ENCODE data around the gene PLCB4.

PLCB4 gene

DNA sequence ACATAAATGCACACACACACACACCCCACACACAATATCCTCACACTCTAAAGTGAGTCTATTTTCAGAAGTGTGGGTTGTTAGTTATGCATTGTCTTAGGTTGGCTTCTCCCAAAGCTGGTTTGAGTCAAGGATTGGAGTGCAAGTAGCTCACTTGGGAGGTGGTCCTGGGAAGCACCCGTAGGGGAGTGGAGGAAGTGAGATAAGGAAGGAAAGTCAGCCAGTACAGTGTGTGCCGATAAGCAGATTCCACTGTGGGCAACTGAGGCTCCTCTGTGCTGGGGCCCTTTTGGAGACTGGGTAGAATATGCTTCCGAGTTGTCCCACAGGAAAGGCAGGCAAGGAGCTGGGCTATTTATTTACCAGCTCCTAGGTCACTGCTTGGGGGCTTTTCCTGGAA lies 67.2 kb downstream of the PLCB4 start:
- no peak overlapping the region for H2BK120ac ChIP-seq (ENCODE audit: low read depth, low read length)
- H3K9ac ChIP-seq (ENCODE audit: low read length), result no peak overlapping the region
- peaks cover 2% of the 10 kb centered on the region for H3K4me1 ChIP-seq (ENCODE audit: control insufficient read depth, insufficient read depth, low read depth, low read length)
- peaks cover 0 to 3% of the 10 kb centered on the region in 2 experiments for H3K36me3 ChIP-seq (ENCODE audit: control insufficient read depth in 1 of 2, insufficient read depth in 2 of 2, low read depth in 1 of 2, low read length in 2 of 2)
- WGBS, result 65% methylated on average over 3 of the region's 3 CpGs
- H2BK12ac ChIP-seq (ENCODE audit: low read length in 2 of 2), result no peak overlapping the region
- no peak overlapping the region for H3K4me2 ChIP-seq (ENCODE audit: low read length, poor library complexity, severe bottlenecking)
- H3K27me3 ChIP-seq (ENCODE audit: control insufficient read depth in 1 of 2, insufficient read depth in 1 of 2, low read length in 2 of 2), result no peaks in the 10 kb centered on the region
- H3K79me1 ChIP-seq (replicated peaks; ENCODE audit: low read length, poor library complexity, severe bottlenecking), result peaks cover 24% of the 10 kb centered on the region
- no peak for DNase-seq
- H2BK15ac ChIP-seq (ENCODE audit: low read depth, poor library complexity, severe bottlenecking), result no peak overlapping the region
- H3K18ac ChIP-seq (ENCODE audit: low read depth in 1 of 2, low read length in 2 of 2), result no peak overlapping the region
- H2AK5ac ChIP-seq (ENCODE audit: low read length, severe bottlenecking), result no peak overlapping the region
- no peak overlapping the region for H4K8ac ChIP-seq (ENCODE audit: low read length)
- H3K14ac ChIP-seq (ENCODE audit: low read length in 2 of 2), result no peak overlapping the region
- H4K91ac ChIP-seq (ENCODE audit: low read length), result no peak overlapping the region
- no peak overlapping the region for H3K4ac ChIP-seq (ENCODE audit: low read depth in 1 of 2, low read length in 2 of 2)
- H3K9me3 ChIP-seq (ENCODE audit: control insufficient read depth, low read length), result peaks cover 34% of the 10 kb centered on the region
- no peak overlapping the region for H3K4me3 ChIP-seq (ENCODE audit: insufficient read depth in 1 of 2, low read depth in 1 of 2, low read length in 2 of 2)
- no peak overlapping the region for H2AFZ ChIP-seq (ENCODE audit: low read depth, low read length)
- no peak overlapping the region for H3K23ac ChIP-seq (ENCODE audit: low read length in 2 of 2)
- no peak overlapping the region for H2BK5ac ChIP-seq (ENCODE audit: low read depth, low read length, poor library complexity, severe bottlenecking)
- no peak overlapping the region for H3K27ac ChIP-seq (ENCODE audit: low read length, poor library complexity, severe bottlenecking)

DNA sequence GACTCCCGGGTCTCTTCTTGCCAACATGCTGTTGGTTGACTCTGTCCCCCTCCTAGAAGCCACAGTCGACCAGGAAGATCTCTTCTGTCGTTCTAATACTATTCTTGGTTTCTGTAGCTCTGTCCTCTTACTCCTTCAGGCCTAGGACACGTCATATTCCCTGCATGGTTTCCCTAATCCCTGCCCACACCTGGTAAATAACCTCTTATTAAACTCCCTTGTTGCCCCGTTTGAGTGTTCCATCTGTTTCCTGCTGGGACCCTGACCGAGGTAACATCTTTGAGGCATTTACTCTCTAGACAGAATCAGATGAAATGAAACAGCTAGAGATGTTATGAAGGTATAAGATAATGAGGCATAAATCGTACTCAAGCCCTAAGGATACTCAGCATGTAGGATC lies 68.1 kb downstream of the PLCB4 start:
- Histone ChIP-seq H4K8ac (ENCODE audit: low read length) (no peak overlapping the region), H2BK15ac (ENCODE audit: low read depth, poor library complexity, severe bottlenecking) (no peak overlapping the region), H3K4me2 (ENCODE audit: low read length, poor library complexity, severe bottlenecking) (no peak overlapping the region), H3K4ac (ENCODE audit: low read depth in 1 of 2, low read length in 2 of 2) (no peak overlapping the region), H2AFZ (ENCODE audit: low read depth, low read length) (no peak overlapping the region), H4K91ac (ENCODE audit: low read length) (no peak overlapping the region), H3K27ac (ENCODE audit: low read length, poor library complexity, severe bottlenecking) (no peak overlapping the region), H3K9me3 (ENCODE audit: control insufficient read depth, low read length) (peaks cover 25% of the 10 kb centered on the region), H3K79me1 (replicated peaks; ENCODE audit: low read length, poor library complexity, severe bottlenecking) (peaks cover 24% of the 10 kb centered on the region), H3K23ac (ENCODE audit: low read length in 2 of 2) (no peak overlapping the region), H3K14ac (ENCODE audit: low read length in 2 of 2) (no peak overlapping the region), H3K36me3 (ENCODE audit: control insufficient read depth in 1 of 2, insufficient read depth in 2 of 2, low read depth in 1 of 2, low read length in 2 of 2) (peaks cover 0 to 3% of the 10 kb centered on the region in 2 experiments), H3K9ac (ENCODE audit: low read length) (no peak overlapping the region), H3K4me3 (ENCODE audit: insufficient read depth in 1 of 2, low read depth in 1 of 2, low read length in 2 of 2) (no peak overlapping the region), H2BK120ac (ENCODE audit: low read depth, low read length) (no peak overlapping the region), H3K18ac (ENCODE audit: low read depth in 1 of 2, low read length in 2 of 2) (no peak overlapping the region), H3K27me3 (ENCODE audit: control insufficient read depth in 1 of 2, insufficient read depth in 1 of 2, low read length in 2 of 2) (no peaks in the 10 kb centered on the region), H2BK12ac (ENCODE audit: low read length in 2 of 2) (no peak overlapping the region), H2AK5ac (ENCODE audit: low read length, severe bottlenecking) (no peak overlapping the region), H2BK5ac (ENCODE audit: low read depth, low read length, poor library complexity, severe bottlenecking) (no peak overlapping the region), H3K4me1 (ENCODE audit: control insufficient read depth, insufficient read depth, low read depth, low read length) (peaks cover 4% of the 10 kb centered on the region)
- 86% methylated on average over 7 of the region's 7 CpGs for WGBS
- DNase-seq, result no peak

DNA sequence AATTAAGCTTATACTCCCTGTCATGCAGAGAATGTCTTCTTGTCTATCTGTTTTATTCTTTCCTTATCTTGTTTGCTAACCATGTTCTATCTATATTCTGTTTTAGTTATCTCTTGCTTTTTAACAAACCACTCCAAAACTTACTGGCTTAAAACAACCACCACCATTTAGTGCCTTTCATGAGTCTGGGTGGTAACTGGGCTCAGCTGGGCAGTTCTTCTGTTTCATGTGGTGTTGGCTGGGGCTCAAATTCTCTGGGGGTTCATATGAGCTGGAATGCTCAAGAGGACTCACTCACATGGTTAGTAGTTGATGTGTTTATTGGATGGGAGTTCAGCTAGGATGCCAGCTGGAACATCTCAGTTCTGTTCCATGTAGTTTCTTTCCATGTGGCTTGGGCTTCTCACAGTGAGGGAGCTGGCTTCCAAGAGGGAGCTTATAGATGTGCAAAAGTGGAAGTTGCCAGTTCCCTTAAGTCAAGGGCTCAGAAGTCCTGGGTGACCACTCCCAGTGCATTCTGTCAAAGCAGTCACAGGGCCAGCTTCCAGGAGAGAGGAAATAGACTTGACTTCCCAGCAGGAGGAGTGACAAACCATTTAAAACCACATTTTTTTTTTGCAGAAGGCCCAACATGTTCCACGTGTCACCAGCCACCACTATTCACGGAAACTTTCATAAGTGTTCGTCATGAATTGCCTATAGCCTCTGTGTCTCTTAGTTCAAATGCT lies 70.4 kb downstream of the PLCB4 start:
- H4K91ac ChIP-seq (ENCODE audit: low read length), result no peak overlapping the region
- no peak overlapping the region for H3K9ac ChIP-seq (ENCODE audit: low read length)
- H3K36me3 ChIP-seq (ENCODE audit: control insufficient read depth in 1 of 2, insufficient read depth in 2 of 2, low read depth in 1 of 2, low read length in 2 of 2), result peaks cover 0 to 7% of the 10 kb centered on the region in 2 experiments
- peaks cover 22% of the 10 kb centered on the region for H3K79me1 ChIP-seq (replicated peaks; ENCODE audit: low read length, poor library complexity, severe bottlenecking)
- H3K14ac ChIP-seq (ENCODE audit: low read length in 2 of 2), result no peak overlapping the region
- no peak overlapping the region for H3K4ac ChIP-seq (ENCODE audit: low read depth in 1 of 2, low read length in 2 of 2)
- H3K4me2 ChIP-seq (ENCODE audit: low read length, poor library complexity, severe bottlenecking), result no peak overlapping the region
- H2AFZ ChIP-seq (ENCODE audit: low read depth, low read length), result no peak overlapping the region
- peaks cover 5% of the 10 kb centered on the region for H3K4me1 ChIP-seq (ENCODE audit: control insufficient read depth, insufficient read depth, low read depth, low read length)
- no peak overlapping the region for H2BK5ac ChIP-seq (ENCODE audit: low read depth, low read length, poor library complexity, severe bottlenecking)
- 80% methylated on average over 3 of the region's 3 CpGs for whole genome bisulfite sequencing
- no peak overlapping the region for H4K8ac ChIP-seq (ENCODE audit: low read length)
- no peak overlapping the region for H3K18ac ChIP-seq (ENCODE audit: low read depth in 1 of 2, low read length in 2 of 2)
- no peak overlapping the region for H2BK15ac ChIP-seq (ENCODE audit: low read depth, poor library complexity, severe bottlenecking)
- no peak overlapping the region for H2BK12ac ChIP-seq (ENCODE audit: low read length in 2 of 2)
- no peak overlapping the region for H3K23ac ChIP-seq (ENCODE audit: low read length in 2 of 2)
- no peak for DNase-seq
- H2AK5ac ChIP-seq (ENCODE audit: low read length, severe bottlenecking), result no peak overlapping the region
- no peaks in the 10 kb centered on the region for H3K27me3 ChIP-seq (ENCODE audit: control insufficient read depth in 1 of 2, insufficient read depth in 1 of 2, low read length in 2 of 2)
- H3K4me3 ChIP-seq (ENCODE audit: insufficient read depth in 1 of 2, low read depth in 1 of 2, low read length in 2 of 2), result no peak overlapping the region
- peaks cover 14% of the 10 kb centered on the region for H3K9me3 ChIP-seq (ENCODE audit: control insufficient read depth, low read length)
- no peak overlapping the region for H3K27ac ChIP-seq (ENCODE audit: low read length, poor library complexity, severe bottlenecking)
- no peak overlapping the region for H2BK120ac ChIP-seq (ENCODE audit: low read depth, low read length)

DNA sequence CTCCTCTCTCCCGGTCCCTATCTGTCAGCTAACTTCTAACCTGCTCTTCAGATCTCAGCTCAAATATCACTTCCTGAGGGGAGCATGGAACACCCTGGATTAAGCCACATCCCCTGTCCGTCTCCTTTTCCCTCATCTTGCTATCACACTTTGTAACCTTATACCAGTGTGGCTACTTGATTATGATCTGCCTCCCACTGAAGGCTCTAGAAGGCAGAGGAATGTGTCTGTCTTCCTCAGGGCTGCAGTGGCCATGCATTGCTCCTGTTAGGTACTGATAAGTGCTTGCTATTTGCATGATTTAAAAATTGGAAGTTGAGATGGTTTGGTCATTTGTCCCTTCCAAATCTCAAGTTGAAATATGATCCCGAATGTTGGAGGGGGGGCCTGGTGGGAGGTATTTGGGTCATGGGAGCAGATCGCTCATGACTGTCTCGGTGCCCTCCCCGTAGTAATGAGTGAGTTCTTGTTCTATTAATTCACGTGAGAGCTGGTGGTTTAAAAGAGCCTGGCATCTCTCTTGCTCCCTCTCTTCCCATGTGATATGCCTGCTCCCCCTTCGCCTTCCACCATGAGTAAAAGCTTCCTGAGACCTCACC lies 71.4 kb downstream of the PLCB4 start:
- Histone ChIP-seq H3K4me3 (ENCODE audit: insufficient read depth in 1 of 2, low read depth in 1 of 2, low read length in 2 of 2) (no peak overlapping the region), H3K9me3 (ENCODE audit: control insufficient read depth, low read length) (peaks cover 14% of the 10 kb centered on the region), H2BK15ac (ENCODE audit: low read depth, poor library complexity, severe bottlenecking) (no peak overlapping the region), H2AFZ (ENCODE audit: low read depth, low read length) (no peak overlapping the region), H3K27ac (ENCODE audit: low read length, poor library complexity, severe bottlenecking) (no peak overlapping the region), H2BK5ac (ENCODE audit: low read depth, low read length, poor library complexity, severe bottlenecking) (no peak overlapping the region), H3K4me1 (ENCODE audit: control insufficient read depth, insufficient read depth, low read depth, low read length) (peaks cover 5% of the 10 kb centered on the region), H3K36me3 (ENCODE audit: control insufficient read depth in 1 of 2, insufficient read depth in 2 of 2, low read depth in 1 of 2, low read length in 2 of 2) (peaks cover 0 to 7% of the 10 kb centered on the region in 2 experiments), H2BK12ac (ENCODE audit: low read length in 2 of 2) (no peak overlapping the region), H3K79me1 (replicated peaks; ENCODE audit: low read length, poor library complexity, severe bottlenecking) (peaks cover 20% of the 10 kb centered on the region), H3K18ac (ENCODE audit: low read depth in 1 of 2, low read length in 2 of 2) (no peak overlapping the region), H2AK5ac (ENCODE audit: low read length, severe bottlenecking) (no peak overlapping the region), H3K9ac (ENCODE audit: low read length) (no peak overlapping the region), H4K8ac (ENCODE audit: low read length) (no peak overlapping the region), H3K27me3 (ENCODE audit: control insufficient read depth in 1 of 2, insufficient read depth in 1 of 2, low read length in 2 of 2) (no peaks in the 10 kb centered on the region), H3K14ac (ENCODE audit: low read length in 2 of 2) (no peak overlapping the region), H2BK120ac (ENCODE audit: low read depth, low read length) (no peak overlapping the region), H3K4me2 (ENCODE audit: low read length, poor library complexity, severe bottlenecking) (no peak overlapping the region), H4K91ac (ENCODE audit: low read length) (no peak overlapping the region), H3K23ac (ENCODE audit: low read length in 2 of 2) (no peak overlapping the region), H3K4ac (ENCODE audit: low read depth in 1 of 2, low read length in 2 of 2) (no peak overlapping the region)
- no peak for DNase-seq
- 90% methylated on average over 8 of the region's 8 CpGs for WGBS
